GM13976 (cell line): Measurements from ENCODE around the gene CPNE6.

Experiments used
- DNase-seq: peaks from one replicate; pipeline ENCODE4 v3.0.0; 2012; ENCODE audit warnings: low spot score
- in situ Hi-C: fragments of 300-500 bp; cut with MboI; formaldehyde crosslinking; loops from one replicate; pipeline ENCODE4 v1.12.0; 2022; ENCODE audit warnings: low sequenced_read_pairs, mixed read lengths, inconsistent platforms; ENCODE audit not compliant: unreplicated experiment
- TF ChIP-seq, protein P1 (sequence below): IDR thresholded peaks from 2 replicates; pipeline ENCODE4 v1.5.1; 2012; ENCODE audit warnings: borderline replicate concordance, mild to moderate bottlenecking; ENCODE audit not compliant: insufficient read depth; ENCODE audit errors: extremely low read depth, missing control alignments, control extremely low read depth

The CPNE6 gene

DNA sequence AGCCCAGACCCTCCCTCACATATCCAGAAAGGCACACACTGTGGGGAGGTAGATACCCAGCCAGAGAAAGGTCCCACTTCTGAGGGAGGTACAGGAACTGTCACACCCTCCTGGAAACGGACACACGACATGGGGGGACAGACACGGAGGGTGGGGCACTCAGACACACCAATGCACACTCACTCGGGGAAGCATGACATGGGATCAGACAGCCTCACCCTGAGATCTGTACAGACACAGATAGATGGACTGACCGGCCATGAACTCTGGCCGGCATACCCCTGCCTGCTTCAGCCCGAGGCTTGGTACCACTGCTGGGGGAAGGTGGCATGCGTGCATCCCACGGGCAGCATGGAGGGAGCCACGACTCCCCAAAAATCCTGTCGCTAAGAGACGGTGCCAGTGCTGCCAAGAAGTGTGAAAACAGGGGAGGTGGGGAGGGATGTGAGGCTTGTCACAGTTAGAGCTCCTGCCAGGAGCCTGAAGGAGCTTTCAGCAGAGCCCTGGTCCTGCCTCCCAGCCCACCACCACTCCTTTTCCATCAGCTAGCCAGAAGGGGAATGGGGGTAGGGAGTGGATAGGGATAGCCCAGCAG lies 571 bp downstream of the CPNE6 start:
- TF ChIP-seq, protein P1, sequence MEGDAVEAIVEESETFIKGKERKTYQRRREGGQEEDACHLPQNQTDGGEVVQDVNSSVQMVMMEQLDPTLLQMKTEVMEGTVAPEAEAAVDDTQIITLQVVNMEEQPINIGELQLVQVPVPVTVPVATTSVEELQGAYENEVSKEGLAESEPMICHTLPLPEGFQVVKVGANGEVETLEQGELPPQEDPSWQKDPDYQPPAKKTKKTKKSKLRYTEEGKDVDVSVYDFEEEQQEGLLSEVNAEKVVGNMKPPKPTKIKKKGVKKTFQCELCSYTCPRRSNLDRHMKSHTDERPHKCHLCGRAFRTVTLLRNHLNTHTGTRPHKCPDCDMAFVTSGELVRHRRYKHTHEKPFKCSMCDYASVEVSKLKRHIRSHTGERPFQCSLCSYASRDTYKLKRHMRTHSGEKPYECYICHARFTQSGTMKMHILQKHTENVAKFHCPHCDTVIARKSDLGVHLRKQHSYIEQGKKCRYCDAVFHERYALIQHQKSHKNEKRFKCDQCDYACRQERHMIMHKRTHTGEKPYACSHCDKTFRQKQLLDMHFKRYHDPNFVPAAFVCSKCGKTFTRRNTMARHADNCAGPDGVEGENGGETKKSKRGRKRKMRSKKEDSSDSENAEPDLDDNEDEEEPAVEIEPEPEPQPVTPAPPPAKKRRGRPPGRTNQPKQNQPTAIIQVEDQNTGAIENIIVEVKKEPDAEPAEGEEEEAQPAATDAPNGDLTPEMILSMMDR: no peak
- DNase-seq: no peak
- in situ Hi-C loops: no loop called here

DNA sequence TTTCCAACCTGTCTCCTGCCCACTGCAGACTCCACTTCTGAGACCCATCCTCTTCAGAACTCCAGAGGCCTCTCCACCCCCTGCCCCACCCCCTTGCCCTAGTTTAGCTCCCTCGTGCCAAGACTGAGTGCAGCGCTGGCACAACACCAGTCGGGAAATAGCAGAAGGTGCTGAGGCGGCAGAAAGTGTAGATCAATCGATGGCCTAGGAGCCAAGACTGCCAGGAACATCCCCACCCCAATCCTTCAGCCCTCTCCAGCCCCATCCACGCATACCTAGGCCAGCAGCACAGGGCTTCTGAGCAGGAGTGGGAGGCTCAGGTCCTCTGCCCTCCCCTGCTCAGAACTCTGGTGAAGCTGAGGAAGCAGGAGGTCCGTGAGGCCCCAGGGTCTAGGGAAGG lies 1.1 kb downstream of the CPNE6 start:
- TF ChIP-seq, protein P1: no peak
- in situ Hi-C loops: no loop called here
- DNase-seq: no peak

DNA sequence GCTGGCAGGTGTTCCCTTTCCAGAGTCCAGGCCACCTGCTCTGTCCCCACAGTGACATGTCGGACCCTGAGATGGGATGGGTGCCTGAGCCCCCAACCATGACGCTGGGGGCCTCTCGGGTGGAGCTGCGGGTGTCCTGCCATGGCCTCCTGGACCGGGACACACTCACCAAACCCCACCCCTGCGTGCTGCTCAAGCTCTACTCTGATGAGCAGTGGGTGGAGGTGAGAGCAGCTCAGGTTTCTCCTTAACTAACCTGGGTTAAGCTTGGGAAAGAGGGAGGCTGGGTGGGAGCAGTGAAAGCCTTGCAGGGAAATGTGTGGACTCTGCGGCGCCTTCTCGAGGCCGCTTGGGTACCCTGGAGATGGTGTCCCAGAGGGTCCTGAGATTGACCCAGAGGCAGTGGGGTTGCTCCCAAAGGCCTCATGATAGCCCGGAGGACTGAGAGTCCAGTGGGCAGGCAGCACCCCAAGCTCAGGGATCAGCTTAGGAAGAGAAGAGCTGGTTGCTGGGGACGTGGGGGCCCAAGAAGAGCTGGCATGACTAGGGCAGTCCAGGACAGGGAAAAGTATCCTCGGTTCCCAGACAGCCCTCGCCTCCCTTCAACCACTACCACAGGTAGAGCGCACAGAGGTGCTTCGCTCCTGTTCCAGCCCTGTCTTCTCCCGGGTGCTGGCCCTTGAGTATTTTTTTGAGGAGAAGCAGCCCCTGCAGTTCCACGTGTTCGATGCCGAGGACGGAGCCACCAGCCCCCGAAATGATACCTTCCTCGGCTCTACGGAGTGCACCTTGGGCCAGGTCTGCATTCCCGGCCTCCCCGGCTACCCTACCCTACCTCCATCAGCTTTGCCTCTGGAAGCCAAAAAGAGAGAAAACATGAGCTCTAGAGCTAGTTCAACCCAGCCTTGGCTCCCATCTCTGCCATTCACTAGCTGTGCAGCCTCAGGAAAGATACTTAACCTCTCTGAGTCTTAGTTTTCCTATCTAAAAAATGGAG lies 1.8 kb downstream of the CPNE6 start:
- in situ Hi-C loops: no loop called here
- TF ChIP-seq, protein P1: no peak
- DNase-seq: no peak

DNA sequence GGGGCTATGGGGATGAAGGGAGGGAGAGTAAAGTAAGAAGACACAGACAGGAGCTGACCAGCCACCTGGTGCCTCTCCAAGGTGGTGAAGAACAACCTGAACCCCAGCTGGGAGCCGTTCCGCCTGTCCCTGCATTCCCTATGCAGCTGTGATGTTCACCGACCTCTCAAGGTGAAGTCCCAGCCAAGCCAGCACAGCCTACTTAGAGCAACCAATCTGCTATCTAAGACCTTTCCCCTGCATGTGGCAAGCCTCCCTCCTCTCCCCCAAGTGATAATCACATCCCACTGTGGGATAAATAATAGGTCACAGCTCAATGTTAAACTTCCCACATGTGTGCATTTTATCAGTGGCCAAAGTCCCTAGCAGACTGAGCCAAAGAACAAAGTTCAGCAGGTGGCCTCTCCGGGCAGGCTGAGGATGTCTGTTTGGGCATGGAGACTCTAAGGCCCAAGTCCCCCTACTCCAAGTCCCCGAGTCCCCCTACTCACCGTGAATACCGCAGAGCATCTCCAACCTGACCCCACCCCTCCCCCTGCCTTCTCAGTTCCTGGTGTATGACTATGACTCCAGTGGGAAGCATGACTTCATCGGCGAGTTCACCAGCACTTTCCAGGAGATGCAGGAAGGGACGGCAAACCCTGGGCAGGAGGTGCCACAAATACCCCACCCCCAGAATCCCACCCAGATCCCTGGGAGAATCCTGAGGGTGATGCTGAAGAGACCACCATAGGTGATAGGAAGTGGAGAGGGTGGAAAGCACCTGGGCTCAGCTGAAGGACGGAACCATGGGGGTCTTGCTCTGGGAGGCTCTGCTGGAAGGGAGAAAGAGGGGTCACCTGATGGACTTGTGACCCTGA lies 3.5 kb downstream of the CPNE6 start:
- in situ Hi-C loops: no loop called here
- DNase-seq: no peak
- TF ChIP-seq, protein P1: no peak

DNA sequence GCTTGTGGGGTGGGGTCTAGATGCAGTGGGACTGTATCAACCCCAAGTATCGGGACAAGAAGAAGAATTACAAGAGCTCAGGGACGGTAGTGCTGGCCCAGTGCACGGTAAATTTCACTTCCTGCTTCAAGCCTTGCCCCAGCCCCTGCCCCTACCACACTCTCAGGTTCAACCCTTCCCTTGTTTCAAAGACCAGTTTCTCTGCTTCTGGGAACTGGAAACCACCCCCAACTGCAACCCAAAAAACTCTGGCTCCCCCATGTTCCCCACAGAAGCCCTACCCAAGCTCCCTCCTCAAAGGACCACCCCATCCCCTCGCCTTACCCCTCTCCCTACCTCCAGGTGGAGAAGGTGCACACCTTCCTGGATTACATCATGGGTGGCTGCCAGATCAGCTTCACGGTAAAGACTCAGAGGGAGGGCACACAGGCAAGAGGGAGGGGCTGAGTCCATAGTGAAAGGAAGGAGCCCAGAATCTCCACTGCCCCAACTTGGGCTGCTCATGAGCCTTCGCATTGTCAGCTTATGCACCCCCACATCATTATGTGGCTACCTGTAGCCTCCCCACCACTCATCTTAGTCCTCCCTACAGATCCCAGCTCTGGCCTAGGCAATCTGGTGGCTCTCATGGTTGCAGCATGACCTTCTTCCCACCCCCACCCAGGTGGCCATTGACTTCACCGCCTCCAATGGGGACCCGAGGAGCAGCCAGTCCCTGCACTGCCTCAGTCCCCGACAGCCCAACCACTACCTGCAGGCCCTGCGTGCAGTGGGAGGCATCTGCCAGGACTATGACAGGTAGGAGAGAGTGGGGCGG lies 4.3 kb downstream of the CPNE6 start:
- DNase-seq: peak; percentile 63
- TF ChIP-seq, protein P1: no peak
- in situ Hi-C loops: no loop called here
